K562 (cell line): ENCODE data around the gene AKT1. TPM values are rescaled to one million over a fixed set of nuclear protein-coding genes. Genes with fewer than 3 reads are reported as not detected.
A peak's percentile ranks its signal among the peaks of the same experiment; 100 is the strongest.

Experiments
- ATAC-seq: fragments of 200-7000 bp; cut with Tn5 transposase; 3 replicates; pipeline ENCODE4 v1.9.1; 2020; ENCODE audit warnings: moderate library complexity
- BruUV-seq: library from RNA; stranded (reverse); fragments of 400-500 nt; replicated peaks from 2 replicates; lab custom pipeline; 2021; lab: Mats Ljungman, UMichigan
- CTCF ChIA-PET: fragments of 300-600 bp; formaldehyde crosslinking; extraction: SDS; loops from one replicate; lab custom pipeline; 2021; ENCODE audit warnings: low intra/inter-chr PET ratio; lab: Yijun Ruan, JAX
- POLR2A ChIA-PET: fragments of 300-600, 350-650 bp; sonication (Branson Sonifier 250); formaldehyde crosslinking; extraction: SDS; loops from one replicate; lab custom pipeline; 2021; ENCODE audit warnings: antibody characterized with exemption, inconsistent platforms; lab: Yijun Ruan, JAX
- DNase-seq, 4 experiments: peaks; one replicate each; pipeline versions ENCODE4 v3.0.0 to v3.0.0-alpha.2; 2011 to 2018; ENCODE audit warnings: low spot score in 3 of 4, mixed read lengths in 3 of 4; ENCODE audit errors: extremely low read depth in 1 of 4
- FAIRE-seq: peaks from 2 replicates; lab custom pipeline; 2011; peaks lifted over from hg19 to GRCh38; lab: Jason Lieb, UNC
- H2AFZ ChIP-seq: 2 replicates; pipeline ENCODE4 v1.6.0; 2011; ENCODE audit warnings: low read depth, low read length, control low read depth, inconsistent platforms
- H3K27ac ChIP-seq: fragments of 200-600 bp; 3 replicates; pipeline ENCODE4 v1.8.0; 2011; ENCODE audit warnings: low read depth, mild to moderate bottlenecking, control low read depth, inconsistent platforms, low read length, moderate library complexity, mixed read lengths; ENCODE audit errors: extremely low read depth
- H3K27me3 ChIP-seq, 2 experiments: fragments of 300-600 bp in 1 of 2; 2 replicates in 1 of 2; 3 replicates in 1 of 2; pipeline versions ENCODE4 v1.6.0 to v1.8.0; 2011; ENCODE audit warnings: inconsistent platforms in 2 of 2, low read length in 2 of 2, mild to moderate bottlenecking in 1 of 2, mixed read lengths in 1 of 2, moderate library complexity in 1 of 2; ENCODE audit not compliant: control insufficient read depth in 2 of 2, insufficient read depth in 2 of 2
- H3K36me3 ChIP-seq: fragments of 300-600 bp; 3 replicates; pipeline ENCODE4 v1.8.0; 2011; ENCODE audit warnings: mild to moderate bottlenecking, low read length, inconsistent platforms; ENCODE audit not compliant: control insufficient read depth, insufficient read depth
- H3K4me1 ChIP-seq, 2 experiments: fragments of 200-600 bp in 1 of 2; replicated peaks in 1 of 2; 2 replicates in 1 of 2; 3 replicates in 1 of 2; pipeline versions ENCODE4 v1.5.1 to v1.8.0; 2011; ENCODE audit warnings: inconsistent platforms in 2 of 2, low read length in 2 of 2, mild to moderate bottlenecking in 1 of 2, mixed read lengths in 1 of 2, moderate library complexity in 1 of 2; ENCODE audit not compliant: control insufficient read depth in 2 of 2, insufficient read depth in 2 of 2
- H3K4me2 ChIP-seq: 2 replicates; pipeline ENCODE4 v1.6.1; 2011; ENCODE audit warnings: low read length, control low read depth, inconsistent platforms, mixed read lengths; ENCODE audit not compliant: insufficient read depth
- H3K4me3 ChIP-seq: fragments of 200-600 bp; sonication (generic), shearing (Covaris generic); 2 replicates; pipeline ENCODE4 v1.5.1; 2016; ENCODE audit warnings: control low read depth, inconsistent platforms
- H3K79me2 ChIP-seq: fragments of 200-600 bp; 3 replicates; pipeline ENCODE4 v1.8.0; 2011; ENCODE audit warnings: low read length, inconsistent platforms; ENCODE audit not compliant: control insufficient read depth, insufficient read depth
- H3K9ac ChIP-seq, 2 experiments: 2 replicates each; pipeline versions ENCODE4 v1.6.0 to v1.6.1; 2011; ENCODE audit warnings: low read depth in 2 of 2, low read length in 2 of 2, control low read depth in 1 of 2, inconsistent platforms in 1 of 2, mild to moderate bottlenecking in 1 of 2, mixed read lengths in 1 of 2; ENCODE audit not compliant: insufficient read depth in 1 of 2
- H3K9me1 ChIP-seq: one replicate; pipeline ENCODE4 v1.6.0; 2011; ENCODE audit warnings: inconsistent platforms, mild to moderate bottlenecking, low read length, moderate library complexity; ENCODE audit not compliant: control insufficient read depth, insufficient read depth
- H3K9me3 ChIP-seq: replicated peaks from 2 replicates; pipeline ENCODE4 v1.5.1; 2011; ENCODE audit warnings: low read depth, low read length, inconsistent platforms; ENCODE audit not compliant: control insufficient read depth, insufficient read depth
- H4K20me1 ChIP-seq: replicated peaks from 2 replicates; pipeline ENCODE4 v1.6.1; 2011; ENCODE audit warnings: low read length, inconsistent platforms, mixed read lengths; ENCODE audit not compliant: control insufficient read depth, insufficient read depth
- DACH1 ChIP-seq: fragments of 450-650 bp; IDR thresholded peaks from 2 replicates; pipeline ENCODE4 v1.6.1; 2018; ENCODE audit not compliant: partially characterized antibody
- POLR2A ChIP-seq: fragments of 450-650 bp; conservative IDR thresholded peaks from 2 replicates; pipeline ENCODE4 v1.6.1; 2016
- POLR2G ChIP-seq: fragments of 200-400 bp; formaldehyde crosslinking; IDR thresholded peaks from 2 replicates; pipeline ENCODE4 v1.6.1; 2017; ENCODE audit warnings: low read depth, mild to moderate bottlenecking, antibody characterized with exemption, low read length, moderate library complexity
- ZKSCAN1 ChIP-seq: fragments of 150-350 bp; IDR thresholded peaks from 2 replicates; pipeline ENCODE4 v1.6.1; 2016; ENCODE audit warnings: low read depth, low read length
- WGBS: fragments of 100-300 bp; shearing (Covaris generic); methylation state at CpG from one replicate; pipeline ENCODE4 v1.1.6; 2016; ENCODE audit warnings: low coverage, mixed read lengths; ENCODE audit not compliant: insufficient coverage; ENCODE audit errors: missing lambda C conversion rate; 5-methylcytosine and 5-hydroxymethylcytosine counted together
- in situ Hi-C: fragments of 300-500 bp; cut with MboI; formaldehyde crosslinking; loops from 4 replicates; pipeline ENCODE4 v1.15.0; 2018; ENCODE audit warnings: inconsistent platforms, mixed read lengths
- intact Hi-C: fragments of 100-400 bp; cut with micrococcal nuclease; formaldehyde crosslinking; loops from 2 replicates; pipeline ENCODE4 v1.14.2; 2022
- polyA plus RNA-seq, 8 experiments: library from polyadenylated mRNA; depleted of rRNA in 4 of 8; stranded (reverse) in 5 of 8; unstranded in 3 of 8; fragments of >200 nt; fragmentation: Nextera tagmentation in 2 of 8; fragmentation: Illumina TruSeq in 1 of 8; extraction: Ambion mirVana in 2 of 8; extraction: Trizol in 1 of 8; gene quantifications; 2 replicates each; pipeline versions ENCODE4 v1.2.1 to v1.2.3, GENCODE V29; 2011 to 2014; ENCODE audit warnings: inconsistent platforms in 1 of 8, missing spikeins in 1 of 8
- total RNA-seq, 7 experiments: library from RNA; depleted of rRNA in 6 of 7; stranded (reverse); fragments of >200 nt in 6 of 7; fragmentation: Illumina TruSeq in 2 of 7; extraction: Trizol in 2 of 7; gene quantifications; 2 replicates each; pipeline versions ENCODE4 v1.2.1 to v1.2.3, GENCODE V29; 2011 to 2021; ENCODE audit warnings: low replicate concordance in 1 of 7

AKT1 gene
- total and polyA plus RNA-seq, 9 of the 15 experiments (the other 6 are each of a cell fraction or from before 2014, with no cell fraction given): 0.49 to 132 (median 75.1) TPM

DNA sequence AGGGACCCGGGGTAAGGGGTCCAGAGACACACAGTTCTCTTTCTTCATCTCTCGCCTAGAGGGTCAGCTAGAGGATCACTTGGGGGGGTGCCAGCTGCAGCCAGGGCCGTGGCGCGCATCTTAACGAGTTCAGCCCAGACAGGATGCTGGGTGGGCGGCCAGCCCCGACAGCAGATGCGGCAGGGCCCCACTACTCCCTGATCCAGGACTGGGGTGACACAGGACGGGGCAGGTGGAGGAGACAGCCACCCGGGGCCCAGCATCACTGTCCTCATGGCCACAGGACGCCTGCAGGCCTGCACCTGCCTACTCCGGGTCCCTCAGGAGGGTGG is 12.8 kb downstream of the AKT1 start:
- H4K20me1 ChIP-seq: no peaks in the 10 kb centered on the region; the same call in 1 of the 2 replicates
- ChIA-PET CTCF (no interaction called here), POLR2A (no interaction called here)
- H3K4me1 ChIP-seq: peaks cover 0 to 38% of the 10 kb centered on the region in 2 experiments; a peak in 2 of 5 replicates
- H3K9ac ChIP-seq: no peak overlapping the region
- no peak for DNase-seq
- H3K27me3 ChIP-seq: no peaks in the 10 kb centered on the region
- H3K79me2 ChIP-seq: no peaks in the 10 kb centered on the region; the same call in 2 of the 3 replicates
- TF ChIP-seq DACH1 (no peak), ZKSCAN1 (no peak)
- TF ChIP-seq, all 486 proteins: peak for 0
- no peaks in the 10 kb centered on the region for H3K9me1 ChIP-seq
- FAIRE-seq (no peak), ATAC-seq (no peak)
- in situ Hi-C loops: no loop called here
- no peak overlapping the region for H2AFZ ChIP-seq
- intact Hi-C loops: no loop called here
- no TSS peak for BruUV-seq
- H3K36me3 ChIP-seq: peaks cover 31% of the 10 kb centered on the region; the same call in 1 of the 3 replicates
- H3K9me3 ChIP-seq: no peaks in the 10 kb centered on the region
- H3K4me3 ChIP-seq: no peak overlapping the region
- WGBS: 93% methylated on average over 2 of the region's 13 CpGs
- no peak overlapping the region for H3K4me2 ChIP-seq
- no peak overlapping the region for H3K27ac ChIP-seq

DNA sequence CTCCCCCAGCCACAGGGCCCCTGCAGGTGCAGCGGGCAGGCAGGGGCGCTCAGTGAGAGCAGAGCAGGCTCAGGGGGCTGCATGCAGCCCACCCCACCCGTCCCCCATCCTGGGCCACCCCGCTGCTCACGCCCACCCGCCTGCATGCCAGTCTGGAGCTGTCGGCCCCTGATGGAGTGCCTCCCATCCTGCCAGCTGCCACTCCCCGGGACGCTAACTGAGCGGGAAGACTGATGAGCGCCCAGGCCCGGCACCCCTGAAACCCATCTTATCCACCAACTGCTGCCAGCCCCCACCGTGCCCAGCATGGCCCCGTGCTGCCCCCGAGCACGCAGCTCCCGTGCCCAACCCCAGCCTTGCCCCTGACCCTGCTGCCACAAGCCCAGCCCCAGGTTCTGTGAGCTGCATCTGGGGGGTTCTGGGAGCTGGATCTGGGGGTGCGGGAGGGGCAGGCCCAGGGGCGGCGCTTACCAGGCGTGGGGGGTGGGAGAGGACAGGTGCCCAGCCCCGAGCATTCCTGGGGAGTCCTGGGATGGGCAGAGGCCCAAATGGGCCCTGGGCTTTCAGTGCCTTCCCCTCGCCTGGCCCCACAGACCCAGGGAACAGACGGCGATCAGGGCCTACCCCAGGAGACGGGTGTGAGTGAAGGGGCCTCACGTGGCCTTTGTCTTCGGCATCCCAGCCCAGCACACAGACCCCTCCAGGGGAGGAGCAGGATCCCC is 13.3 kb downstream of the AKT1 start:
- no peaks in the 10 kb centered on the region for H3K9me3 ChIP-seq
- in situ Hi-C loops (no loop called here), intact Hi-C loops (no loop called here)
- H4K20me1 ChIP-seq: no peaks in the 10 kb centered on the region; the same call in 1 of the 2 replicates
- no peak for ATAC-seq
- no peaks in the 10 kb centered on the region for H3K27me3 ChIP-seq
- no TSS peak for BruUV-seq
- H3K9ac ChIP-seq: no peak overlapping the region
- FAIRE-seq: no peak
- H3K4me1 ChIP-seq: peaks cover 0 to 40% of the 10 kb centered on the region in 2 experiments; a peak in 2 of 5 replicates
- no peaks in the 10 kb centered on the region for H3K9me1 ChIP-seq
- TF ChIP-seq POLR2G (peak; percentile 39; the same call in 1 of the 2 replicates), POLR2A (no peak)
- POLR2A ChIA-PET: no interaction called here
- DNase-seq: no peak
- H3K79me2 ChIP-seq: no peaks in the 10 kb centered on the region
- CTCF ChIA-PET: no interaction called here
- no peak overlapping the region for H3K4me2 ChIP-seq
- no peak overlapping the region for H3K4me3 ChIP-seq
- H2AFZ ChIP-seq: no peak overlapping the region
- WGBS: 71% methylated on average over 4 of the region's 28 CpGs
- H3K27ac ChIP-seq: no peak overlapping the region
- peaks cover 29% of the 10 kb centered on the region; the same call in 1 of the 3 replicates for H3K36me3 ChIP-seq
